Ishikawa (cell line): ENCODE results near the gene PRKCD.
A peak's percentile ranks its signal among the peaks of the same experiment; 100 is the strongest.

ENCODE experiments used
- CEBPB ChIP-seq: IDR thresholded peaks from 2 replicates; pipeline ENCODE4 v1.6.1; 2012
- CREB1 ChIP-seq: IDR thresholded peaks from 2 replicates; pipeline ENCODE4 v1.6.1; 2012; ENCODE audit warnings: low read depth
- EGR1 ChIP-seq: IDR thresholded peaks from 2 replicates; pipeline ENCODE4 v1.6.1; 2012
- EP300 ChIP-seq: IDR thresholded peaks from 2 replicates; pipeline ENCODE4 v1.6.1; 2012; ENCODE audit warnings: borderline replicate concordance
- FOXM1 ChIP-seq: IDR thresholded peaks from 2 replicates; pipeline ENCODE4 v1.6.1; 2012; ENCODE audit warnings: low read depth, borderline replicate concordance
- MAX ChIP-seq: IDR thresholded peaks from 2 replicates; pipeline ENCODE4 v1.6.1; 2012
- NFIC ChIP-seq: IDR thresholded peaks from 2 replicates; pipeline ENCODE4 v1.6.1; 2012
- RAD21 ChIP-seq: IDR thresholded peaks from 2 replicates; pipeline ENCODE4 v1.6.1; 2012; ENCODE audit warnings: low read depth
- REST ChIP-seq: IDR thresholded peaks from 2 replicates; pipeline ENCODE4 v1.6.1; 2012; ENCODE audit warnings: low read depth, mild to moderate bottlenecking
- TAF1 ChIP-seq: IDR thresholded peaks from 2 replicates; pipeline ENCODE4 v1.6.1; 2012; ENCODE audit warnings: low read depth, mild to moderate bottlenecking
- TCF12 ChIP-seq: IDR thresholded peaks from 2 replicates; pipeline ENCODE4 v1.6.1; 2012; ENCODE audit warnings: low read depth
- TEAD4 ChIP-seq: IDR thresholded peaks from 2 replicates; pipeline ENCODE4 v1.6.1; 2012
- USF1 ChIP-seq: IDR thresholded peaks from 2 replicates; pipeline ENCODE4 v1.6.1; 2012
- YY1 ChIP-seq: IDR thresholded peaks from 2 replicates; pipeline ENCODE4 v1.6.1; 2012; ENCODE audit warnings: low read depth
- ZBTB7A ChIP-seq: IDR thresholded peaks from 2 replicates; pipeline ENCODE4 v1.6.1; 2012; ENCODE audit warnings: low read depth

Gene PRKCD

GRCh38 chr3:53171064-53171418 is 10.0 kb downstream of the PRKCD start:
- TF ChIP-seq EP300 (no peak), CREB1 (no peak), FOXM1 (no peak)

GRCh38 chr3:53171827-53172505 is 11.0 kb downstream of the PRKCD start:
- TF ChIP-seq MAX (no peak), TCF12 (peak; percentile 47; the same call in 1 of the 2 replicates), EP300 (0 out of 2 replicates have a peak, but pooled peaks have one; percentile 16)

GRCh38 chr3:53173107-53173506 is 12.1 kb downstream of the PRKCD start:
- no peak for TF ChIP-seq TEAD4
- TF ChIP-seq NFIC: no peak
- no peak for TF ChIP-seq REST
- TF ChIP-seq CEBPB: no peak
- no peak for TF ChIP-seq EGR1
- TF ChIP-seq FOXM1: no peak
- no peak for TF ChIP-seq CREB1
- TF ChIP-seq YY1: no peak

GRCh38 chr3:53174346-53175250 is 13.6 kb downstream of the PRKCD start:
- no peak for TF ChIP-seq MAX
- no peak for TF ChIP-seq EGR1
- no peak for TF ChIP-seq TEAD4
- TF ChIP-seq NFIC: no peak
- no peak for TF ChIP-seq REST
- no peak for TF ChIP-seq FOXM1
- no peak for TF ChIP-seq RAD21

GRCh38 chr3:53175613-53176540 is 14.9 kb downstream of the PRKCD start:
- no peak for TF ChIP-seq CEBPB
- TF ChIP-seq FOXM1: no peak
- TF ChIP-seq TCF12: no peak
- no peak for TF ChIP-seq NFIC
- TF ChIP-seq CREB1: no peak
- TF ChIP-seq EGR1: no peak
- no peak for TF ChIP-seq REST
- TF ChIP-seq USF1: no peak
- TF ChIP-seq TAF1: no peak
- TF ChIP-seq ZBTB7A: no peak
- TF ChIP-seq EP300: no peak
